Activated T-helper 1 cell treated with anti-CD3 and anti-CD28 coated beads, Interleukin-12 subunit alpha, Interleukin-12 subunit beta, Interleukin-2, Interleukin-4 antibody, amounts not matched to agents 30 ng/mL and 10 ng/mL and 1 ng/mL, durations not matched to agents 14 hours and 24 hours and 36 hours (primary cell): ENCODE measurements around the gene EFS. TPM values are rescaled to one million over a fixed set of nuclear protein-coding genes. Genes with fewer than 3 reads are reported as not detected.
"Not testable (repeated sequence)": the region's sequence is repeated elsewhere in the genome, so short reads cannot be mapped to it uniquely, and the experiment has no call there.

Source experiments
- DNase-seq: peaks from one replicate; pipeline ENCODE4 v3.0.0; 2021; ENCODE audit warnings: low spot score
- H3K27ac Mint-ChIP-seq: one replicate; pipeline ENCODE4 v1.8.0; 2021; ENCODE audit warnings: mild to moderate bottlenecking, mixed read lengths
- H3K27me3 Mint-ChIP-seq: one replicate; pipeline ENCODE4 v1.8.0; 2022; ENCODE audit warnings: mild to moderate bottlenecking, moderate library complexity, mixed read lengths; ENCODE audit not compliant: insufficient read depth
- H3K36me3 Mint-ChIP-seq: one replicate; pipeline ENCODE4 v1.8.0; 2021; ENCODE audit warnings: low read depth, mixed read lengths
- H3K4me1 Mint-ChIP-seq: one replicate; pipeline ENCODE4 v1.8.0; 2021; ENCODE audit warnings: low read depth, mixed read lengths
- H3K4me3 Mint-ChIP-seq: one replicate; pipeline ENCODE4 v1.8.0; 2021; ENCODE audit warnings: mild to moderate bottlenecking, moderate library complexity, mixed read lengths
- H3K9me3 Mint-ChIP-seq: one replicate; pipeline ENCODE4 v1.8.0; 2021; ENCODE audit warnings: mixed read lengths
- intact Hi-C: fragments of 100-400 bp; cut with micrococcal nuclease; formaldehyde crosslinking; loops from one replicate; pipeline ENCODE4 v1.15.1; 2024
- total RNA-seq: library from RNA; stranded (reverse); gene quantifications from 2 replicates; pipeline ENCODE4 v1.2.3, GENCODE V29; 2022

Gene EFS
- total RNA-seq, 1 donor from 2014 or later, result not detected

GRCh38 chr14:23389871-23390270 lies 24.9 kb upstream of the EFS start:
- H3K4me1 Mint-ChIP-seq, DNase-seq, H3K36me3 Mint-ChIP-seq, intact Hi-C loops, H3K9me3 Mint-ChIP-seq, H3K27ac Mint-ChIP-seq, H3K4me3 Mint-ChIP-seq: not testable (repeated sequence)
- H3K27me3 Mint-ChIP-seq, result peaks cover 12% of the 10 kb centered on the region

GRCh38 chr14:23389396-23389795 lies 24.4 kb upstream of the EFS start:
- Mint-ChIP-seq H3K4me3 (no peak overlapping the region), H3K27me3 (peaks cover 13% of the 10 kb centered on the region), H3K27ac (no peak overlapping the region), H3K36me3 (no peaks in the 10 kb centered on the region), H3K4me1 (no peaks in the 10 kb centered on the region), H3K9me3 (no peaks in the 10 kb centered on the region)
- DNase-seq, result no peak
- intact Hi-C loops, result no loop called here

- Mint-ChIP-seq H3K27me3 (peaks cover 14% of the 10 kb centered on the region), H3K27ac (no peak overlapping the region), H3K9me3 (no peaks in the 10 kb centered on the region), H3K36me3 (no peaks in the 10 kb centered on the region), H3K4me1 (no peaks in the 10 kb centered on the region), H3K4me3 (no peak overlapping the region)
- no peak for DNase-seq
- intact Hi-C loops, result no loop called here
Measured at GRCh38 chr14:23388996-23389395, 24.0 kb upstream of the EFS start.

GRCh38 chr14:23387916-23388882 lies 23.2 kb upstream of the EFS start:
- intact Hi-C loops, result no loop called here
- Mint-ChIP-seq H3K4me1 (no peaks in the 10 kb centered on the region), H3K27ac (no peak overlapping the region), H3K36me3 (no peaks in the 10 kb centered on the region), H3K27me3 (peaks cover 14% of the 10 kb centered on the region), H3K9me3 (no peaks in the 10 kb centered on the region), H3K4me3 (no peak overlapping the region)
- DNase-seq, result no peak

GRCh38 chr14:23386999-23387398 lies 22.0 kb upstream of the EFS start:
- H3K4me1 Mint-ChIP-seq, result no peaks in the 10 kb centered on the region
- peaks cover 7% of the 10 kb centered on the region for H3K27me3 Mint-ChIP-seq
- intact Hi-C loops, result no loop called here
- no peaks in the 10 kb centered on the region for H3K9me3 Mint-ChIP-seq
- H3K27ac Mint-ChIP-seq, result no peak overlapping the region
- H3K4me3 Mint-ChIP-seq, result no peak overlapping the region
- H3K36me3 Mint-ChIP-seq, result no peaks in the 10 kb centered on the region
- no peak for DNase-seq

GRCh38 chr14:23386266-23386657 lies 21.3 kb upstream of the EFS start:
- DNase-seq, H3K9me3 Mint-ChIP-seq, H3K4me1 Mint-ChIP-seq, H3K4me3 Mint-ChIP-seq, H3K27me3 Mint-ChIP-seq, H3K27ac Mint-ChIP-seq, intact Hi-C loops, H3K36me3 Mint-ChIP-seq: not testable (repeated sequence)

- H3K4me1 Mint-ChIP-seq, result no peaks in the 10 kb centered on the region
- no peak overlapping the region for H3K4me3 Mint-ChIP-seq
- intact Hi-C loops, result no loop called here
- peaks cover 7% of the 10 kb centered on the region for H3K27me3 Mint-ChIP-seq
- H3K27ac Mint-ChIP-seq, result no peak overlapping the region
- DNase-seq, result no peak
- H3K9me3 Mint-ChIP-seq, result no peaks in the 10 kb centered on the region
- H3K36me3 Mint-ChIP-seq, result no peaks in the 10 kb centered on the region
Measured at GRCh38 chr14:23385642-23386265, 20.8 kb upstream of the EFS start.

- H3K4me1 Mint-ChIP-seq, result no peaks in the 10 kb centered on the region
- no peak overlapping the region for H3K4me3 Mint-ChIP-seq
- intact Hi-C loops, result no loop called here
- peaks cover 7% of the 10 kb centered on the region for H3K27me3 Mint-ChIP-seq
- H3K36me3 Mint-ChIP-seq, result no peaks in the 10 kb centered on the region
- H3K27ac Mint-ChIP-seq, result no peak overlapping the region
- DNase-seq, result no peak
- no peaks in the 10 kb centered on the region for H3K9me3 Mint-ChIP-seq
Measured at GRCh38 chr14:23385244-23385641, 20.3 kb upstream of the EFS start.

GRCh38 chr14:23384364-23385080 lies 19.6 kb upstream of the EFS start:
- H3K4me3 Mint-ChIP-seq, result no peak overlapping the region
- peaks cover 7% of the 10 kb centered on the region for H3K27me3 Mint-ChIP-seq
- no peak for DNase-seq
- H3K9me3 Mint-ChIP-seq, result no peaks in the 10 kb centered on the region
- intact Hi-C loops, result no loop called here
- H3K27ac Mint-ChIP-seq, result no peak overlapping the region
- H3K4me1 Mint-ChIP-seq, result no peaks in the 10 kb centered on the region
- H3K36me3 Mint-ChIP-seq, result no peaks in the 10 kb centered on the region

- H3K4me3 Mint-ChIP-seq, result no peak overlapping the region
- no peaks in the 10 kb centered on the region for H3K9me3 Mint-ChIP-seq
- no peak for DNase-seq
- H3K36me3 Mint-ChIP-seq, result no peaks in the 10 kb centered on the region
- intact Hi-C loops, result no loop called here
- peaks cover 7% of the 10 kb centered on the region for H3K27me3 Mint-ChIP-seq
- H3K4me1 Mint-ChIP-seq, result no peaks in the 10 kb centered on the region
- H3K27ac Mint-ChIP-seq, result no peak overlapping the region
Measured at GRCh38 chr14:23382731-23383440, 17.9 kb upstream of the EFS start.

GRCh38 chr14:23382276-23382675 lies 17.3 kb upstream of the EFS start:
- Mint-ChIP-seq H3K4me1 (no peaks in the 10 kb centered on the region), H3K9me3 (no peaks in the 10 kb centered on the region), H3K4me3 (no peak overlapping the region), H3K27me3 (peaks cover 7% of the 10 kb centered on the region), H3K36me3 (no peaks in the 10 kb centered on the region), H3K27ac (no peak overlapping the region)
- no peak for DNase-seq
- intact Hi-C loops, result no loop called here

GRCh38 chr14:23381871-23382270 lies 16.9 kb upstream of the EFS start:
- no peak overlapping the region for H3K4me3 Mint-ChIP-seq
- DNase-seq, result no peak
- H3K36me3 Mint-ChIP-seq, result no peaks in the 10 kb centered on the region
- H3K4me1 Mint-ChIP-seq, result no peaks in the 10 kb centered on the region
- no peak overlapping the region for H3K27ac Mint-ChIP-seq
- intact Hi-C loops, result no loop called here
- H3K27me3 Mint-ChIP-seq, result peaks cover 7% of the 10 kb centered on the region
- no peaks in the 10 kb centered on the region for H3K9me3 Mint-ChIP-seq
